GM18870 (cell line): ENCODE data around the gene ANKMY2.
A peak's percentile ranks its signal among the peaks of the same experiment; 100 is the strongest.
"Not testable (repeated sequence)": the region's sequence is repeated elsewhere in the genome, so short reads cannot be mapped to it uniquely, and the experiment has no call there.

Experiments used
- ATAC-seq: cut with Tn5 transposase; IDR thresholded peaks from one replicate; pipeline ENCODE4 v1.9.1; 2021; ENCODE audit warnings: moderate library complexity; ENCODE audit not compliant: unreplicated experiment

ANKMY2 gene

GRCh38 chr7:16627236-16627635 is 18.3 kb downstream of the ANKMY2 start:
- no peak for ATAC-seq

DNA sequence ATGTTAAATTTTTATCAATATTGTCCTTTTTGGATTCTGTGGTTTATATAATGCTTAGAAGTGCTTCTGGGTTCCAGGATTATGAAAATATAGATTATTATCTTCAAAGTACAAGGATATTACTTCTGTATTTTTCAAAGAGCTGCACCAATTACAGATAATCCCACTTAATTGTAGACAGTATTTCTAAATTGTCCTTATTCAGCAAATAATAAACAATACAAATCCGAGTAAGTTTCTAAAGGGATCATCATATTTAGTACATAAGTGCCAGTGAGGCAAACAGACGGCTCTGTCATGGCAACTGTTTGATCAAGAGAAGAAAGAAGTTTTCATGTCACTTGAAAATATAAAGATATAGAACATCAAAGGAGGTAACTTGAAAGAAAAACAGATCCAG is 19.2 kb downstream of the ANKMY2 start:
- ATAC-seq = no peak

- peak; percentile 95 for ATAC-seq
Measured at GRCh38 chr7:16619979-16620408, 25.6 kb downstream of the ANKMY2 start.

DNA sequence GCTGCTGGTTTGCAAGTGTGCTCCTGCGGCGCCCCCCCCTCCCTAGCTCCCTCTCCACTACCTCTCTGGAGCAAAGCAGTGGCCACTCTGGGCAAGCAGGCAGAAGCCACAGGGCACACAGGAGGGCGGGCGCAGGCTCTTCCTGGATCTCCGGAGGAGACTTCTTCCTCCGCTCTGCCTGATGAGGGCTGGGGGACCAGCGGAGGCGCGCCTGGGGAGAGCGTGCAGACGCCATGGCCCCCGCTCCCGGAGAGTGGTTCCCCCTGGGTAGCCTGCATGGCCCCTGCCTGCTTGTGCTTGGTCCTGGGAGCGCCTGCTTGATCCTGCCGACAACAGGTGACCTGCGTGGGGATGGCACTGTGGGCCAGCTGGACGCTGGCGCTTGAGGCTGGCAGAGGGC is 29.0 kb downstream of the ANKMY2 start:
- ATAC-seq = no peak

DNA sequence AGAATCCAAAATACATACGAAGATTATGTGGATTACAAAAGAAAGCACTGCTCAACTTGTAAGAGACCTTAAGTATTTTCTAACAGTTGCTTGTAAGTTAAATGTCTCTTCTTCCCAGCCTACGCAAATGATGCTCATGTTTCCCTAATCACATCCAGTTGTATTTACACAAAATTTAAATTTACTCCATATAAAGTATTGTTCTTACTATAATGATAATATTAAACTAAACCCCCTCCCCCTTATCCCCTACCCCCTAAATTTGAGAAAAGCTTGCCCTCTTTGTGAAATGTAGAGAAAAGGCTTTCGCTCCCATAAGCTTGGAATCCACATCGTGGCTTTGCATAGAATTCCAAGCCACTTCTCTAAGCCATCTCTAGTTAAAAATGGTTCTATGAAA is 29.4 kb downstream of the ANKMY2 start:
- ATAC-seq = no peak

GRCh38 chr7:16615228-16615627 is 30.3 kb downstream of the ANKMY2 start:
- no peak for ATAC-seq

DNA sequence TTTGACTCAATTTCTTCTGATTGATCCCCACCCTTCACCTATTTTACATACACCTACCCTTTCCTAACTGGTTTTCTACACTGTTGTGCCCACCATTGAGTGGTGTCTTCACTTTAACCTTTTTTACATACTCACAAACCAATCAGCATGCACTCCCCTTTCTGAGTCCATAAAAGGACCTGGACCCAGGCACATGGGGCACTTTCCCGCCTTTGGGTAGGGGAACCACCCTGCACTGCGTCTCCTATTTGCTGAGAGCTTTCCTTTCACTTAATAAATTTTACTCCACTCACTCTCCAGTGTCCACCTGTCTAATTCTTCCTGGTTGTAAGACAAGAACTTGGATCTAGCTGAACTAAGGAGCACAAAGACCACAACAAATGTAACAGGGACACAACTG is 33.8 kb downstream of the ANKMY2 start:
- ATAC-seq = no peak

DNA sequence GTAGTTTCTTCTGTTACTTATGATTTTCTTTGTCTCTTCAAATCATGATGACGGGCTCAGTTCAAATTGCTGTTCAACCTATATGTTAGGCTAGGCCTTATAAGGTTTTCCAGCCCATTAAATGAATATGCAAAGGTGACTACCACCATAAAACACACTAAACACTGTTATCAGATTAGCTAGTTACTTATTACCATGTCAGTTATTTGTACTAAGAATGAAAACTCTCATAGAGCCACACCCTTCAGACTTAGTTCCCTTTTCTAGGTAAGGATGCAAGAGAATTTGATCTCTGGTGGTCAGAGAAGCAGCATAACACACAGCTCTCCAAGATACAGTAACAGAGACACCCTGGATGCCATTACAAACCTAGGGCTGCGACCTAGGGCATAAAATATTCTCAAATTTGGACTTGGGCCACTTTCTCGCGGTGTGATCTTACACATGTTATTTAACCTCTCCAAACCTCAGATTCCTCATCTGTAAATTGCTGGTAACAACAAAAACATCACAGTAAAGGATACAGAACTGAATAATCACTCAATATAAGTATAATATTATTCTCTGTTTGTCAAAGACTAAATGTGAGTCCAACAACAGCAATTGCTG is 35.6 kb downstream of the ANKMY2 start:
- peak; percentile 93 for ATAC-seq

DNA sequence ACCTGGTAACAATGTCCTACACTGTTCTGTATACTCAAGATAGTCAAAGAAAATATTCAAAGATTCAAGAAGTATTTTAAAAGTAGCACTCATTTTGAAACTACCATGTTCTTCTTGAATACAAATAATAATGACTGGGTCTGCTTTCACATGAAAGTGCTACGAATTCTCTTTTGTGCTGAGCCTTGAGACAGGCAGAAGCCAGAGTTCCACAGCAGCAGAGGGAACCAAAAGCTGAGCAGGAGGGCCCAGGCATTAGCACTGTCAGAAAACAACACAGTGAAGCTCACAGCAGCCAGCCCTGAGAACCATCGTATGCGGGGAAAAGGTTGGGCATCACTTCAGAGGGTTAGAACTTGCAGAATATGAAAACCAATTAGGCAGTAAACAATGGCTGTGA is 38.9 kb downstream of the ANKMY2 start:
- ATAC-seq = no peak

DNA sequence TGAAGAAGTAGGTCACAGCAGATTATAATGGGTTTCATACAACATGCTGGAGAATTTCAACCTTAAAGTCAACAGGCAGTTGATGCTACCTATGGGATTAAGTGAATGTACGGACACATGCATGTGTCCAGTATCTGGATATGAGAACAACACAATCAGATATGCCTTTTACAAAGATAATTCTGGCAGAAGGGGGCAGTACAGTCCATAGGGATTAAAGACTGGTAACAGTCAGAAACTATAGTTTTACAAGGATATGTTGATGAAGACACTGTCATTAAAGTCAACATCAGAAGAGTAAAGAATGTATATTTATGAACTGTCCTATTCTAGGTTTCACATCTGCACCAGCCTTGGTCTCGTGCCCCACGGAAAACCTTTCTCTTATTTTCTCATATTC is 41.5 kb downstream of the ANKMY2 start:
- no peak for ATAC-seq

DNA sequence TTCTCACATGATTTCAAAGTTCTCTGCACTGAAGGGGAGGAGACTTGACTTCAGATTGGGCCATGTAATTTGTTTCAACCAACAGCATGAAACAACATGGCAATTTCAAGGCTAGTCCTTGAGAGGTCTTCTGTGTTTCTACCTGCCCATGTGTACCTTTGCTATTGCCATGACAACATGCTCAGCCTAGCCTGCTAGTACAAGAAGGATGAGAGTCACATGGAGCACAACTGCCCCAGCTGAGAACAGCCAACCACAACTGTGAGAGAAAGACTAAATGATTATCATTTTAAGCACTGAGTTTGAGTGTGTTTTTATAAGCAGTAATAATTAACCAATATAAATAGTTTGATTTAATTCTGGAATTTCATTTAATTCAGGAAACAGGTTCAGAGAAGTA is 41.9 kb downstream of the ANKMY2 start:
- ATAC-seq = no peak

DNA sequence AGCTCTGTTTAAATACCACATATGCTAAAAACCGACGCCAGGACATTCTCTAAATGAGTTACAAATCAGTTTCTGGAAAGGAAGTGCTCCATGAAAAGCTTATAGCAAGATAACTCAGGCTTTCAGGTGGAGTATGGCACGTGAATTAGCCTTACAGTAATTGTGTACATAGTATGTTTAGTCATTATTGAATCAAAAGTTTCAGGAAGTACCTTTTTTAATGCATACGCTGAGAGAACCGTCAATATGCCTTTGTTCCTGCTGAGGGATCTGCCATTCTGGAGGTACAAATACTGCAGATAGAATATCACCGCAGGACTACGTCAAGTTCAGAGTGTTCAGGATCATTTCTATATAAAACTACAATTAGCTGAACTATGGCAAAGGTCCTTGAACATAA is 45.7 kb downstream of the ANKMY2 start:
- no peak for ATAC-seq

DNA sequence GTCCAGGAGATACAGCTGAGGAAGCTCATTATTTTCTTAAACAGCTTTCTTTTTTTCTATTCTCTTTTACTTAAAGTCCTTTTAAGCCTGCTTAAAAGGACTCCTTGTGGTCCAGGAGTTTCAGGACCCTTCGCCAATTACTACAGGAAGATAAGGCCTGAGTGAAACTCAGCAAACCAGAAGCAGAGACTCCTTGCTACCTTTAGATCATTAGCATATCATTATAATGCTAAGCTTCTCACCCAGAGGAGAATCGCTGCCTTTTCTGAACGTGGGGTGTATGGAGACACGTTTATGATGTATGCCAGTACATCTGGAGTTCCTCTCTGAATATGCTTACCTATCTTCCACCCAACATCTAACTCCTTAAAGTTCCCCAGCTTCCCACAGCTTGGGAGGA is 47.5 kb downstream of the ANKMY2 start:
- no peak for ATAC-seq

DNA sequence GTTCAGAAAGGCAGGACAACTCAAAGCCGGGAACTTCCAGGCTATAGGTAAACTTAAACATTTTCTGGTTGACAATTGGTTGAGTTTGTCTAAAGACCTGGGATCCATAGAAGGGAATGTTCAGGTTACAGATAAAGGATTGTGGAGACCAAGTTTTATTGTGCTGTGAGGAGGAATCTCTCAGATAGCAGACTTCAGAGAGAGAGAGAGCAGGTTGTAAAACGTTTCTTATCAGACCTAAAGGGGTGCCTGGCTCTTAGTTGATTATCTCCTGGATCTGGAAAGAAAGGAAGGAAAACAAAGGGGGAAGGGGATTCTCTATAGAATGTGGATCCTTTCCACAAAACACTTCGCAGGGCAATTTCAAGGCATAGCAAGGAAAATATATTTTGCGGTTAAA is 50.0 kb downstream of the ANKMY2 start:
- ATAC-seq = not testable (repeated sequence)

DNA sequence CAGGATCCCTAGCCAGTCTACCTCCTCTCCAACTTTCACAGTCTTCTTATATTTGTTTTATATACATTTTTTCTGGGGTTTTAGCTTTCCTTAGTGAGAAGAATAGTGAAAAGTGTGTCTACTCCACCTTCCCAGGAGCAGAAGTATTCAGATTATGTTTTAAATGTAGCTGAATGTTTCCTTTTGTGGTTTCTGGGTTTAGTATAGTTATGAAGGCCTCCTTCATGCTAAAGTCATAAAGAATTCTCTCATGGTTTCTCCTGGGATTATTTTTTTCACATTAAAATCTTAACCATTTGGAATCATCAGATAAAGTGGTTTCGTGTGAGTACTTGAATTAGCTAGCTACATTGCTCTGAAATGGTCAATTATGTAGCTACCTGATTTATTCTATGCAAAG is 50.9 kb downstream of the ANKMY2 start:
- ATAC-seq = no peak

- ATAC-seq = no peak
Measured at GRCh38 chr7:16594061-16594460, 51.5 kb downstream of the ANKMY2 start.

DNA sequence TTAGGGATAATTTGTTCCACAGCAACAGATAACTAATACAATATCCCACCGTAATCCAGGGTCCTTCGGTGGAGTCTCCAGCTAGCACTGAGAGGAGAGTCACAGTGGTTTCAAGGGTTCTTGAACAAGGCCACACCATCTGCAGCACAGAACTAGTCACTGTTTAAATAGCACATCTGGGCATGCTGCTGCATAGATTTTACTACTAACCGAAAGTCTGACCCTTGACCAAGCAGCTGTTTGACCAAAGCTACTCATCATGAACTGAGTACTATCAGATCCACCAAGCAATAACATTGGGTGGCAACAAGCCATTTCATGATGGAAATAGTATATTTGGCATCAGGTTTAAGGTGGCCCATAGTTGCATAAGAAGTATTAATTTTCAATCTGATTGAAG is 53.2 kb downstream of the ANKMY2 start:
- ATAC-seq = no peak

DNA sequence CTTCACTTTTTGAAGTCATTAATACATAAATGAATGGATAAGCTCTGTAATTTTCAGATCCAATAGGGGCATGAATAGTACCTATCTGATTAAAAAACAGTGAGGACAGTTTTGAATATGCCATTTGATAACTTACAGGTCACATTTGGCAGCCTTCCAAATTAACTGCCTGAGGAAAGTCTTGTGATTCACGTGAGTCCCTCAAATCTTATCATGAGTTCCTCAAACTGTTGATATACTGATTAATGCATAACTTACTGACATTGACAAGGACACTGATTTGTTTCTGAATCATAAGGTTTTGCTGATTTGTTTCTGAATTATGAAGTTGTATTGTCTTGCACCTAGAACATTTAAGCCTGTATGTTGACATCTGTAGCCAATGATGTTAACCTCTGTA is 55.1 kb downstream of the ANKMY2 start:
- ATAC-seq = no peak

DNA sequence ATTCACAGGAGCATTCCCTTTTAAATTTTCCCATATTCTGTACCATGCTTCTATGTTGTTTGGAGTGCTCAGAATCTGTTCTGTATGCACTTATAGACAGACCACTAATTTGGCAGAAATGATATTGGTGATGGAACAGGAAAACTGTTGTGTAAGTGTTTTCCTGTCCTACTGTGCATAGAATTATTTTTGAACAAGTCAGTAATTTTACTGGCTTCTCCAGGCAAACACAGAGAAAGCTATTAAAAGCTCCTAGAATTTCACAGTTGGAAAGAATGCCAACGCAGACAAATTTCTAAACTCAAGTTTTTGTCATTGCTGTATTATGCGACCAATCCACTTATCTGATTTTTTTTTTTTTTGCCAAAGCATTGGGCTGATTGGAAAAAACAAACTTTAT is 55.7 kb downstream of the ANKMY2 start:
- ATAC-seq = no peak

DNA sequence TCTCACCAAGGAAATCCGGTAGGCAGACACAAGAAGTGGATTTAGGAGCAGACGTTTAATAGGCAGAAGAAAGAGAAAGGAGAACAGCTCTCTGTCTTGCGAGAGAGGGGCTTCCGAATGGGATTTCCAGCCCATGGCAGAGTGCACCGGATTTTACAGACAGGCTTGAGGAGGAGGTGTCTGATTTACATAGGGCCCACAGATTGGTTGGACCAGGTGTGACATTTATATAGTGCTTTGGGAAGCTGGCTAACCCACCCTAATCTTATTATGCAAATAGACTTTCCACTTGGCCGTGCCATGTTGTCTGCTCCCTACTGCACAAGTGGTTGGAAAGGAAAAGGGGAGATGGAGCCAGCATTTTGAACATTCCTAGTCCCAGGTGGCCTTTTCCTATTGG is 57.8 kb downstream of the ANKMY2 start:
- ATAC-seq = no peak

DNA sequence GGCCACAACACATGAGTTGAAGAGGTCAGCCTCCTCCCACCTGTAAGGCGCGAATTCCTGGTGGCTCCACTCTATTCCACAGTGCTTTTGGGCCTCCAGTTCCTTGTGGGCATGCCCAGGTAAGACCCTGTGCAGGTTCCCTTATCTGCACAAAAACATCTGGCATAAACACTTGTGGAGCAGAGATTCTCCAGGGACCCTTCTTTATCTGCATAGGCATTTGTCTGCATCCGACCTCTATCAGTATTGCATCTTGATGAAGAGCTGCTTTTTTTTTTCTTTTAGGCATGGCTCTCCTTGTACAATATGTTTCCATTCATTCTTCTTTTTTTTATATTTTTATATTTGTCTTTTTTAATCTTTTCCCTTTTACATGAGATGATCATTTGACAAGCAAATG is 58.4 kb downstream of the ANKMY2 start:
- ATAC-seq = no peak

DNA sequence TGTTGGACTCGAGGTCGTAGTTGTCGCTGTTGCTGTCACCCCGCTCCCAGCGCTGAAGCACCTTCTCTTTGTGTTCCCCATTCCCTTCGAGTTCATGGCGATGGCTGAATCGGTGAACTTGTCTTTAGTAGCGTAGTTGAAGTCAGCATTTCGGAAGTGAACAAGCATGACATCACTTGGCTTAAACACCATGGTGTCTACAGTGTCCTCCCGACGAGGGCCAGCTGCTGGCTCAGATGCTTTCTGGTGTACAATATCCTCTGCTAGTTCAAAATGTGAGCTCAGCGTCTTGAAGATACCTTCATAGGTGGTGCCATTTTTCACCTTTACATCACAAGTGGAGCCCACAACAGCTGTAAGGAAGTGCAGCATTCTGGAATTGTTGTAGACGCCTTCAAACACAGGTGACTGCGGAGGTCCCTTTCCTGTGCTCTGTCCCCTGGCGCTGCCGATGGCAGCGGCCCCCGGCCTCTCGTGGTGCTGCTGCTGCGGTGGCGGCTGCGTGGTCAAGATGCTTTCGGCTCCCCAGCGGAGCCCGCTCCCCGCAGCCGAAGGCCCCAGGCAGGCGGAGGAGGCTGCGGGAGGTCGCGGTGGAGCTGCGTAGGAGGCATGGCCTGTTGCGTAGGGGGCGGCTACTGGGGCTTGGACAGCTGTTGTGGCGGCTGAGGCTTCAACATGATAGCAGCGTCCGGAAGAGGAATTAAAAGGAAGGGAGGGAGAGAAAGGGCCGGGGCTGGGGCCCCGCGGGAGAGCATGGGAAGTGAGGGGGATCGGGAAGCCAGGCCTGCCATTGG is 59.3 kb downstream of the ANKMY2 start:
- no peak for ATAC-seq

GRCh38 chr7:16585540-16585939 is 60.0 kb downstream of the ANKMY2 start:
- ATAC-seq = no peak
